ENCODE measurements around the gene STAT3. TPM values are rescaled to one million over a fixed set of nuclear protein-coding genes. Genes with fewer than 3 reads are reported as not detected.
"Not testable (repeated sequence)": the region's sequence is repeated elsewhere in the genome, so short reads cannot be mapped to it uniquely, and the experiment has no call there.

STAT3 gene
- total RNA-seq, 4 donors from 2014 or later, result 88.4 to 203 (median 130) TPM

GRCh38 chr17:42422412-42422957 is 34.2 kb upstream of the STAT3 start:
- TF ChIP-seq POLR2A (IDR thresholded peaks at IDR 0.05) (no peak), CTCF (IDR thresholded peaks at IDR 0.05 in 4 of 5, conservative IDR thresholded peaks at IDR 0.05 in 1 of 5) (no peak)
- peak; percentile 52 to 59 for ATAC-seq
- DNase-seq, result peak in 1 of 2 donors; percentile 62
- Histone ChIP-seq H3K27ac (peak overlapping the region; percentile 96 to 100 (median 98)), H3K9me3 (no peaks in the 10 kb centered on the region), H3K27me3 (no peaks in the 10 kb centered on the region), H3K4me1 (peaks cover 37 to 41% of the 10 kb centered on the region in 2 donors), H3K36me3 (no peaks in the 10 kb centered on the region), H3K4me3 (peak overlapping the region; percentile 87 to 99 (median 95))
- intact Hi-C loops (cut with DNase I; ENCODE audit: low total_unique reads), result loop anchor here (2.0 to 5.0 kb wide), 2 partner anchors 14 to 105 kb away; no protein-coding TSS in a partner anchor
- in situ Hi-C loops (cut with MboI; ENCODE audit: low sequenced_read_pairs in 4 of 4), result no loop called here

GRCh38 chr17:42421507-42422338 is 33.5 kb upstream of the STAT3 start:
- H3K9me3 ChIP-seq, result no peaks in the 10 kb centered on the region
- DNase-seq, result peak in 1 of 2 donors; percentile 62
- TF ChIP-seq POLR2A (IDR thresholded peaks at IDR 0.05) (peak; percentile 36 to 54), CTCF (IDR thresholded peaks at IDR 0.05 in 4 of 5, conservative IDR thresholded peaks at IDR 0.05 in 1 of 5) (no peak)
- H3K4me1 ChIP-seq, result peaks cover 44 to 49% of the 10 kb centered on the region in 2 donors
- intact Hi-C loops (cut with DNase I; ENCODE audit: low total_unique reads) (loop anchor here (2.0 to 5.0 kb wide), 2 partner anchors 13 to 106 kb away; no protein-coding TSS in a partner anchor), in situ Hi-C loops (cut with MboI; ENCODE audit: low sequenced_read_pairs in 4 of 4) (no loop called here)
- ATAC-seq, result peak; percentile 46 to 55
- no peaks in the 10 kb centered on the region for H3K36me3 ChIP-seq
- peak overlapping the region; percentile 96 to 100 (median 98) for H3K27ac ChIP-seq
- H3K27me3 ChIP-seq, result no peaks in the 10 kb centered on the region
- peak overlapping the region; percentile 87 to 99 (median 95) for H3K4me3 ChIP-seq

- Histone ChIP-seq H3K27ac (peak overlapping the region; percentile 96 to 100 (median 98)), H3K4me3 (peak overlapping the region; percentile 87 to 99 (median 95)), H3K4me1 (peaks cover 49 to 55% of the 10 kb centered on the region in 2 donors), H3K36me3 (no peaks in the 10 kb centered on the region), H3K27me3 (no peaks in the 10 kb centered on the region), H3K9me3 (no peaks in the 10 kb centered on the region)
- intact Hi-C loops (cut with DNase I; ENCODE audit: low total_unique reads) (loop anchor here (5.0 kb wide), 1 partner anchor 106 kb away; no protein-coding TSS in a partner anchor), in situ Hi-C loops (cut with MboI; ENCODE audit: low sequenced_read_pairs in 4 of 4) (no loop called here)
- DNase-seq (no peak), ATAC-seq (no peak)
- TF ChIP-seq CTCF (IDR thresholded peaks at IDR 0.05 in 4 of 5, conservative IDR thresholded peaks at IDR 0.05 in 1 of 5), result no peak
- TF ChIP-seq POLR2A (IDR thresholded peaks at IDR 0.05), result no peak
Measured at GRCh38 chr17:42421136-42421506, 32.9 kb upstream of the STAT3 start.

- ATAC-seq; H3K36me3 ChIP-seq; DNase-seq; H3K9me3 ChIP-seq; H3K27me3 ChIP-seq; intact Hi-C loops (cut with DNase I; ENCODE audit: low total_unique reads): not testable (repeated sequence)
- Histone ChIP-seq H3K4me1 (peaks cover 65 to 75% of the 10 kb centered on the region in 2 donors), H3K4me3 (peak overlapping the region in 1 of 4 donors; percentile 3), H3K27ac (peak overlapping the region; percentile 96 to 100 (median 98))
- in situ Hi-C loops (cut with MboI; ENCODE audit: low sequenced_read_pairs in 4 of 4), result loop anchor here in 1 of 4 donors (10.0 kb wide), 1 partner anchor 107 kb away; no protein-coding TSS in a partner anchor
Measured at GRCh38 chr17:42417981-42418380, 29.7 kb upstream of the STAT3 start.
